ENCODE measurements around the gene CST1. TPM values are rescaled to one million over a fixed set of nuclear protein-coding genes. Genes with fewer than 3 reads are reported as not detected.
A peak's percentile ranks its signal among the peaks of the same experiment; 100 is the strongest.
"Not testable (repeated sequence)": the region's sequence is repeated elsewhere in the genome, so short reads cannot be mapped to it uniquely, and the experiment has no call there.

The CST1 gene
- total RNA-seq, 1 experiment from 2014 or later = not detected

GRCh38 chr20:23747551-23747950 lies 3.2 kb downstream of the CST1 start:
- not testable (repeated sequence) for H3K27me3 ChIP-seq; DNase-seq; H3K9me3 ChIP-seq (replicated peaks); H3K4me1 ChIP-seq; H3K4me3 ChIP-seq; H3K27ac ChIP-seq; H3K36me3 ChIP-seq

GRCh38 chr20:23747092-23747491 lies 3.6 kb downstream of the CST1 start:
- not testable (repeated sequence) for H3K27ac ChIP-seq; H3K4me1 ChIP-seq; H3K9me3 ChIP-seq (replicated peaks); H3K36me3 ChIP-seq; H3K4me3 ChIP-seq; H3K27me3 ChIP-seq; DNase-seq

GRCh38 chr20:23746321-23746720 lies 4.4 kb downstream of the CST1 start:
- no peak for DNase-seq
- Histone ChIP-seq H3K27me3 (0 out of 2 replicates have a peak, but pooled peaks cover 4% of the 10 kb centered on the region), H3K36me3 (no peaks in the 10 kb centered on the region), H3K4me3 (no peak overlapping the region), H3K4me1 (no peaks in the 10 kb centered on the region), H3K27ac (no peak overlapping the region), H3K9me3 (replicated peaks) (no peaks in the 10 kb centered on the region)

- Histone ChIP-seq H3K27me3 (0 out of 2 replicates have a peak, but pooled peaks cover 4% of the 10 kb centered on the region), H3K4me3 (no peak overlapping the region), H3K9me3 (replicated peaks) (no peaks in the 10 kb centered on the region), H3K36me3 (no peaks in the 10 kb centered on the region), H3K4me1 (no peaks in the 10 kb centered on the region), H3K27ac (no peak overlapping the region)
- DNase-seq = no peak
Measured at GRCh38 chr20:23745247-23745646, 5.5 kb downstream of the CST1 start.

GRCh38 chr20:23744817-23745216 lies 5.9 kb downstream of the CST1 start:
- no peaks in the 10 kb centered on the region for H3K4me1 ChIP-seq
- H3K27me3 ChIP-seq = no peaks in the 10 kb centered on the region
- no peak overlapping the region for H3K27ac ChIP-seq
- H3K9me3 ChIP-seq (replicated peaks) = no peaks in the 10 kb centered on the region
- DNase-seq = no peak
- no peak overlapping the region for H3K4me3 ChIP-seq
- H3K36me3 ChIP-seq = no peaks in the 10 kb centered on the region

GRCh38 chr20:23735391-23735790 lies 15.3 kb downstream of the CST1 start:
- not testable (repeated sequence) for DNase-seq; H3K27ac ChIP-seq; H3K4me1 ChIP-seq; H3K4me3 ChIP-seq; H3K27me3 ChIP-seq; H3K9me3 ChIP-seq (replicated peaks); H3K36me3 ChIP-seq

- not testable (repeated sequence) for H3K27me3 ChIP-seq; DNase-seq; H3K36me3 ChIP-seq; H3K9me3 ChIP-seq (replicated peaks); H3K4me1 ChIP-seq; H3K27ac ChIP-seq; H3K4me3 ChIP-seq
Measured at GRCh38 chr20:23734949-23735348, 15.8 kb downstream of the CST1 start.

GRCh38 chr20:23734440-23734839 lies 16.3 kb downstream of the CST1 start:
- not testable (repeated sequence) for H3K4me1 ChIP-seq; DNase-seq; H3K9me3 ChIP-seq (replicated peaks); H3K27ac ChIP-seq; H3K27me3 ChIP-seq; H3K36me3 ChIP-seq; H3K4me3 ChIP-seq

GRCh38 chr20:23727016-23727415 lies 23.7 kb downstream of the CST1 start:
- Histone ChIP-seq H3K27ac (no peak overlapping the region), H3K9me3 (replicated peaks) (no peaks in the 10 kb centered on the region), H3K27me3 (no peaks in the 10 kb centered on the region), H3K36me3 (no peaks in the 10 kb centered on the region), H3K4me3 (no peak overlapping the region), H3K4me1 (no peaks in the 10 kb centered on the region)
- DNase-seq = no peak

- no peaks in the 10 kb centered on the region for H3K9me3 ChIP-seq (replicated peaks)
- H3K4me3 ChIP-seq = no peak overlapping the region
- no peak overlapping the region for H3K27ac ChIP-seq
- no peaks in the 10 kb centered on the region for H3K4me1 ChIP-seq
- DNase-seq = no peak
- no peaks in the 10 kb centered on the region for H3K27me3 ChIP-seq
- no peaks in the 10 kb centered on the region for H3K36me3 ChIP-seq
Measured at GRCh38 chr20:23725102-23725501, 25.6 kb downstream of the CST1 start.

- peak; percentile 46 to 47 for DNase-seq
- H3K9me3 ChIP-seq (replicated peaks); H3K4me1 ChIP-seq; H3K27ac ChIP-seq; H3K4me3 ChIP-seq; H3K27me3 ChIP-seq; H3K36me3 ChIP-seq: not testable (repeated sequence)
Measured at GRCh38 chr20:23723659-23724307, 27.0 kb downstream of the CST1 start.

GRCh38 chr20:23722851-23723250 lies 27.9 kb downstream of the CST1 start:
- H3K4me3 ChIP-seq; H3K36me3 ChIP-seq; DNase-seq; H3K9me3 ChIP-seq (replicated peaks); H3K4me1 ChIP-seq; H3K27me3 ChIP-seq; H3K27ac ChIP-seq: not testable (repeated sequence)

- no peaks in the 10 kb centered on the region for H3K9me3 ChIP-seq (replicated peaks)
- H3K4me1 ChIP-seq = no peaks in the 10 kb centered on the region
- H3K4me3 ChIP-seq = no peak overlapping the region
- H3K36me3 ChIP-seq = no peaks in the 10 kb centered on the region
- no peaks in the 10 kb centered on the region for H3K27me3 ChIP-seq
- H3K27ac ChIP-seq = no peak overlapping the region
- DNase-seq = no peak
Measured at GRCh38 chr20:23721962-23722361, 28.8 kb downstream of the CST1 start.

GRCh38 chr20:23719351-23719750 lies 31.4 kb downstream of the CST1 start:
- DNase-seq; H3K27me3 ChIP-seq; H3K9me3 ChIP-seq (replicated peaks); H3K36me3 ChIP-seq; H3K27ac ChIP-seq; H3K4me3 ChIP-seq; H3K4me1 ChIP-seq: not testable (repeated sequence)

GRCh38 chr20:23711778-23712177 lies 39.0 kb downstream of the CST1 start:
- H3K4me3 ChIP-seq; H3K27ac ChIP-seq; H3K4me1 ChIP-seq; H3K36me3 ChIP-seq; H3K27me3 ChIP-seq; DNase-seq; H3K9me3 ChIP-seq (replicated peaks): not testable (repeated sequence)

- DNase-seq = no peak
- Histone ChIP-seq H3K36me3 (no peaks in the 10 kb centered on the region), H3K27me3 (no peaks in the 10 kb centered on the region), H3K4me1 (no peaks in the 10 kb centered on the region), H3K4me3 (no peak overlapping the region), H3K9me3 (replicated peaks) (no peaks in the 10 kb centered on the region), H3K27ac (no peak overlapping the region)
Measured at GRCh38 chr20:23710771-23711170, 40.0 kb downstream of the CST1 start.
